ENCODE measurements around the gene SMARCA4.
"Not testable (repeated sequence)": the region's sequence is repeated elsewhere in the genome, so short reads cannot be mapped to it uniquely, and the experiment has no call there.

SMARCA4 gene

DNA sequence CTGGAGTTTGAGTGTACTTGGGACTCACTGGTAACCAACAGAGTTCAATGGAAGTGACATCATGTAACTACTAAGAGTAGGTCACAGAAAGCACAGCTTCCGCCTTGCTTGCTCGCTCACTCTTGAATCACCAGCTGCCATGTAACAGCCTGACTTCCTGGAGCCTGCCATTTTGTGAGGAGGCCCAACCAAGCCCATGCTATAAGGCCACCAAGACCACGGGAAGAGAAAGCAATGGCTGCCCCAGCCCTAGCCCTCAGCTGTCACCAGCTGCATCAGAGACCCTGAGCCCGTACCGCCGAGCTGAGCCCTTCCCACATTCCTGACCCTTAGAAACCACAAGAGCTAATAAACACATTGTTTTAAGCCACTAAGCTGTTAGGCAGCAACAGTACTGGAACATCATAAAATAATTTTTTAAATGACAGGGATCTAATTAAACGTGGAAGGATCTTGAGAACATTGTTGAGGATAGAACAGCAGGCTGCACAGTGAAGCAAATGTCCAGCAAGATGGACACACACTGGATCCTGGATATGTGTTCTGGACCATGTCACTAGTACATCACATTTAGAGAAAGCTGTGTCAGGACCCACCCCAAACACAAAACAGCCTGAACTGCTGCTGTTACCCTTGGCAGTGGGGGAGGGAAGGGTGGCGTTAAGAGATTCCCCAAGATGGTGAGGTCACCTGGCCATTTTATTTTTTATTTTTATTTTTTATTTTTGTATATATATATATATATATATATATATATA lies 106.7 kb downstream of the SMARCA4 start:
- no peak overlapping the region for H3K4me3 ChIP-seq (ENCODE audit: low read length)
- TF ChIP-seq CTCF (conservative IDR thresholded peaks at IDR 0.05; ENCODE audit: low read depth, low read length) = no peak
- DNase-seq (ENCODE audit: low read depth) = peak; percentile 55

GRCh38 chr19:11069561-11069960 lies 108.7 kb downstream of the SMARCA4 start:
- TF ChIP-seq CTCF (conservative IDR thresholded peaks at IDR 0.05; ENCODE audit: low read depth, low read length) = no peak
- DNase-seq (ENCODE audit: low read depth) = no peak
- H3K4me3 ChIP-seq (ENCODE audit: low read length) = no peak overlapping the region

GRCh38 chr19:11070123-11070522 lies 109.3 kb downstream of the SMARCA4 start:
- DNase-seq (ENCODE audit: low read depth) = no peak
- no peak overlapping the region for H3K4me3 ChIP-seq (ENCODE audit: low read length)
- TF ChIP-seq CTCF (conservative IDR thresholded peaks at IDR 0.05; ENCODE audit: low read depth, low read length) = no peak

GRCh38 chr19:11073568-11073967 lies 112.7 kb downstream of the SMARCA4 start:
- TF ChIP-seq CTCF (conservative IDR thresholded peaks at IDR 0.05; ENCODE audit: low read depth, low read length) = no peak
- DNase-seq (ENCODE audit: low read depth) = no peak
- no peak overlapping the region for H3K4me3 ChIP-seq (ENCODE audit: low read length)

- not testable (repeated sequence) for DNase-seq (ENCODE audit: low read depth)
These were observed 116.0 kb downstream of the SMARCA4 start for GRCh38 chr19:11076792-11077191.

GRCh38 chr19:11078893-11079292 lies 118.1 kb downstream of the SMARCA4 start:
- DNase-seq (ENCODE audit: low read depth) = no peak
- no peak for TF ChIP-seq CTCF (conservative IDR thresholded peaks at IDR 0.05; ENCODE audit: low read depth, low read length)
- H3K4me3 ChIP-seq (ENCODE audit: low read length) = no peak overlapping the region

More at GRCh38 chr19:11076792-11077191, 116.0 kb downstream of the SMARCA4 start:
- not testable (repeated sequence) for H3K4me3 ChIP-seq (ENCODE audit: low read length)

GRCh38 chr19:11079999-11080398 lies 119.2 kb downstream of the SMARCA4 start:
- no peak overlapping the region for H3K4me3 ChIP-seq (ENCODE audit: low read length)
- no peak for DNase-seq (ENCODE audit: low read depth)
- TF ChIP-seq CTCF (conservative IDR thresholded peaks at IDR 0.05; ENCODE audit: low read depth, low read length) = no peak

Measured in retinal pigment epithelial cell (primary cell).